ENCODE data around the gene DLG2. TPM values are rescaled to one million over a fixed set of nuclear protein-coding genes. Genes with fewer than 3 reads are reported as not detected.

The DLG2 gene
- total and polyA plus RNA-seq, 2 of the 8 experiments (the other 6 are each of a cell fraction or from before 2014, with no cell fraction given) = 1.7 to 14.3 TPM

DNA sequence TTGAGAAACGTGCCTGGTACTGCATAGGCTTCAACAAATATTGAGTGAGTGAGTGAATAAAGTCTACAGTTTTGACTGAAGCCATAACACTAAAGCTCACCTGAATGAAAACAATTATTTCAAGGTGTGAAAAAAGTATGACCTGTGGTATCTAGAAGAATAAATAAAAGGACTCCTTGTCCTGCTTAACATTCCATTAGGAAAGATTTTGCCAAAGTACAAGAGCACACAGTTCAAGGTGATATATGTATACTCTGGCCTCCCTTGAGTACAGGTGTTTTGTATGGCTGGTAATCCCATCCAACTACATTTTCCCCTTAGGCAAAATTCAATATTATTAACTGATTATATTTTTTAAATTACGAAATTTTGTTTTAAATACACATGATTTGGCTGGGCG, 39.5 kb upstream of the DLG2 start (continued):
- TF ChIP-seq GABPA (IDR thresholded peaks at IDR 0.05; ENCODE audit: borderline replicate concordance, insufficient read depth, low read length) = no peak
